Neural progenitor cell (in vitro differentiated cells): ENCODE data around the gene AQP6.

Experiments
- CTCF ChIP-seq: fragments of 200-600 bp; sonication (generic); IDR thresholded peaks from 2 replicates; pipeline ENCODE4 v1.5.1; 2017; ENCODE audit warnings: antibody characterized with exemption, mild to moderate bottlenecking
- EZH2 ChIP-seq: fragments of 200-600 bp; sonication (generic); IDR thresholded peaks from 2 replicates; pipeline ENCODE4 v1.6.1; 2017; ENCODE audit warnings: antibody characterized with exemption, mild to moderate bottlenecking, moderate library complexity

GRCh38 chr12:49972129-49972528, 618 bp upstream of the AQP6 start:
- TF ChIP-seq CTCF: no peak
- TF ChIP-seq EZH2: no peak
